Endothelial cell of umbilical vein (primary cell): ENCODE measurements around the gene KRTAP5-6. TPM values are rescaled to one million over a fixed set of nuclear protein-coding genes. Genes with fewer than 3 reads are reported as not detected.

ENCODE experiments used
- BruUV-seq: library from RNA; stranded (reverse); fragments of 400-500 nt; replicated peaks from 2 replicates; lab custom pipeline; 2021; lab: Mats Ljungman, UMichigan
- CTCF ChIA-PET: fragments of 300-600, 350-600 bp; sonication (Branson Sonifier 250); formaldehyde crosslinking; loops from one replicate; lab custom pipeline; 2021; ENCODE audit warnings: antibody characterized with exemption, inconsistent platforms; lab: Charles Lee
- POLR2A ChIA-PET: fragments of 300-600, 350-600 bp; sonication (Branson Sonifier 250); formaldehyde crosslinking; loops from one replicate; lab custom pipeline; 2021; ENCODE audit warnings: antibody characterized with exemption, inconsistent platforms; lab: Charles Lee
- DNase-seq: peaks from one replicate; pipeline ENCODE4 v3.0.0-alpha.2; 2011; ENCODE audit warnings: low read depth, low spot score
- FAIRE-seq: peaks from 2 replicates; lab custom pipeline; 2011; peaks lifted over from hg19 to GRCh38; lab: Jason Lieb, UNC
- H2AFZ ChIP-seq: 2 replicates; pipeline ENCODE4 v1.6.0; 2012; ENCODE audit warnings: low read depth, low read length, control low read depth, inconsistent platforms
- H3K27ac ChIP-seq: 2 replicates; pipeline ENCODE4 v1.5.1; 2011; ENCODE audit warnings: low read depth, mild to moderate bottlenecking, control low read depth, low read length, moderate library complexity; ENCODE audit not compliant: insufficient read depth
- H3K27me3 ChIP-seq, 2 experiments: 2 replicates each; pipeline versions ENCODE4 v1.6.0 to v1.6.1; 2011; ENCODE audit warnings: low read length in 2 of 2, mixed read lengths in 1 of 2; ENCODE audit not compliant: control insufficient read depth in 2 of 2, insufficient read depth in 2 of 2
- H3K36me3 ChIP-seq, 2 experiments: 2 replicates in 1 of 2; 3 replicates in 1 of 2; pipeline ENCODE4 v1.5.1; 2011; ENCODE audit warnings: low read length in 2 of 2, mild to moderate bottlenecking in 1 of 2, moderate library complexity in 1 of 2; ENCODE audit not compliant: control insufficient read depth in 2 of 2, insufficient read depth in 2 of 2; ENCODE audit errors: extremely low read depth in 1 of 2
- H3K4me1 ChIP-seq: 3 replicates; pipeline ENCODE4 v1.5.1; 2011; ENCODE audit warnings: mild to moderate bottlenecking, low read length; ENCODE audit not compliant: control insufficient read depth, insufficient read depth; ENCODE audit errors: extremely low read depth
- H3K4me2 ChIP-seq: 2 replicates; pipeline ENCODE4 v1.6.1; 2011; ENCODE audit warnings: low read length, control low read depth, mixed read lengths; ENCODE audit not compliant: insufficient read depth
- H3K4me3 ChIP-seq, 3 experiments: fragments of 200-600 bp in 1 of 3; sonication (generic), shearing (Covaris generic) in 1 of 3; replicated peaks in 1 of 3; 2 replicates each; pipeline ENCODE4 v1.5.1; 2011 to 2016; ENCODE audit warnings: control low read depth in 3 of 3, low read length in 3 of 3, mild to moderate bottlenecking in 2 of 3, inconsistent platforms in 1 of 3, low read depth in 1 of 3, moderate library complexity in 1 of 3; ENCODE audit not compliant: insufficient read depth in 1 of 3
- H3K79me2 ChIP-seq: 2 replicates; pipeline ENCODE4 v1.6.0; 2012; ENCODE audit warnings: low read length, inconsistent platforms; ENCODE audit not compliant: control insufficient read depth, insufficient read depth
- H3K9ac ChIP-seq: replicated peaks from 2 replicates; pipeline ENCODE3; 2011; ENCODE audit warnings: low read length, control low read depth; ENCODE audit not compliant: insufficient read depth; ENCODE audit errors: extremely low read depth
- H3K9me1 ChIP-seq: replicated peaks from 3 replicates; pipeline ENCODE4 v1.6.0; 2011; ENCODE audit warnings: mild to moderate bottlenecking, low read length; ENCODE audit not compliant: control insufficient read depth, insufficient read depth; ENCODE audit errors: extremely low read depth
- H3K9me3 ChIP-seq: replicated peaks from 2 replicates; pipeline ENCODE4 v1.5.1; 2012; ENCODE audit warnings: low read length, inconsistent platforms; ENCODE audit not compliant: control insufficient read depth, insufficient read depth
- H4K20me1 ChIP-seq: replicated peaks from 2 replicates; pipeline ENCODE3; 2011; ENCODE audit warnings: mild to moderate bottlenecking, low read length; ENCODE audit not compliant: control insufficient read depth, insufficient read depth; ENCODE audit errors: extremely low read depth
- EZH2 ChIP-seq: IDR thresholded peaks from 2 replicates; pipeline ENCODE4 v1.6.1; 2012; ENCODE audit warnings: borderline replicate concordance, low read depth, mild to moderate bottlenecking, moderate library complexity, low read length, inconsistent platforms; ENCODE audit not compliant: severe bottlenecking
- FOS ChIP-seq: IDR thresholded peaks from 2 replicates; pipeline ENCODE4 v1.6.1; 2011; ENCODE audit warnings: mild to moderate bottlenecking, low read length, moderate library complexity, borderline replicate concordance; ENCODE audit not compliant: insufficient read depth
- GATA2 ChIP-seq: IDR thresholded peaks from 2 replicates; pipeline ENCODE4 v1.7.0; 2011; ENCODE audit warnings: low read depth, mild to moderate bottlenecking, moderate library complexity, mixed read lengths, low read length; ENCODE audit not compliant: insufficient read length, insufficient read depth
- JUN ChIP-seq: IDR thresholded peaks from 2 replicates; pipeline ENCODE4 v1.6.1; 2011; ENCODE audit warnings: borderline replicate concordance, low read depth; ENCODE audit not compliant: insufficient read length, insufficient read depth
- MYC ChIP-seq: IDR thresholded peaks from one replicate; pipeline ENCODE4 v1.6.1; 2011; ENCODE audit warnings: mild to moderate bottlenecking, low read depth, low read length
- POLR2A ChIP-seq: IDR thresholded peaks from 2 replicates; pipeline ENCODE4 v1.6.1; 2012; ENCODE audit warnings: low read depth, mild to moderate bottlenecking, control low read depth, low read length
- POLR2AphosphoS5 ChIP-seq: IDR thresholded peaks from 2 replicates; pipeline ENCODE4 v1.6.1; 2012; ENCODE audit warnings: low read depth, mild to moderate bottlenecking, control low read depth, low read length, moderate library complexity; ENCODE audit not compliant: insufficient read depth
- dilution Hi-C: fragments of 300-500 bp; cut with MboI; formaldehyde crosslinking; loops from one replicate; pipeline ENCODE4 v1.15.0; 2019; ENCODE audit warnings: low sequenced_read_pairs; ENCODE audit not compliant: extremely low pct_ligation_motif_present
- intact Hi-C: fragments of 100-400 bp; cut with micrococcal nuclease; formaldehyde crosslinking; loops from one replicate; pipeline ENCODE4 v1.10.0; 2022
- polyA plus RNA-seq, 4 experiments: library from polyadenylated mRNA; depleted of rRNA in 3 of 4; stranded (reverse) in 3 of 4; unstranded in 1 of 4; fragments of >200 nt; gene quantifications; 2 replicates each; pipeline versions ENCODE4 v1.2.1 to v1.2.3, GENCODE V29; 2011 to 2012; ENCODE audit warnings: missing spikeins in 1 of 4
- total RNA-seq: library from RNA; stranded (reverse); gene quantifications from 2 replicates; pipeline ENCODE4 v1.2.3, GENCODE V29; 2021
- TF ChIP-seq, protein P1 (sequence below): IDR thresholded peaks from 2 replicates; pipeline ENCODE4 v1.6.1; 2011; ENCODE audit not compliant: insufficient read depth, insufficient read length
- TF ChIP-seq, protein P2 (sequence below), 2 donors: IDR thresholded peaks; 1 replicate in 1 of 2; 2 replicates in 1 of 2; pipeline ENCODE4 v1.5.1; 2011; ENCODE audit warnings: low read length in 2 of 2, mild to moderate bottlenecking in 2 of 2, moderate library complexity in 2 of 2, control low read depth in 1 of 2, inconsistent platforms in 1 of 2, low read depth in 1 of 2; ENCODE audit not compliant: insufficient read depth in 1 of 2; ENCODE audit errors: extremely low read depth in 1 of 2

Gene KRTAP5-6
- total and polyA plus RNA-seq, 2 donors (not counting 3 experiments of a cell fraction or from before 2014, with no cell fraction given), result not detected

DNA sequence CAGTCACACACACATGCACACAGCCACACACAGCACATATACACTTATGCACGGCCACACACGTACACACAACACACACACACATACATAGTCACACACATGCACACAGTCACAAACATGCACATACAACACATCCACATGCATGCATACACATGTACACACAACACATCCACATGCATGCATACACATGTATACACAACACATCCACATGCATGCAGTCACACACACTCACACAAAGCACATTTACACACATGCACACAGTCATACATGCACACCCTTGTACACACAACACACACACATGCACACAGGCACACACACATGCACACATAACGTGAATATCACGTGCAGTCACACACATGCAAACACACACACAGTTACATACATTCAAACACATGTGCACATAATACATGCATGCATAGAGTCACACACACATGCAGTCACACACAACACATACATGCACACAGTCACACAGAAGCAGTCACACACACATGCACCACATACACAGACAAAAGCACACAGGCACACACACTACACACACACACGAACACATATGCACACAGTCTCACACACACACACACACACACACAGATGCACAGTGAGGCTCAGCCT lies 34.6 kb downstream of the KRTAP5-6 start:
- no peaks in the 10 kb centered on the region for H3K9me1 ChIP-seq
- H3K4me2 ChIP-seq, result no peak overlapping the region
- no peak overlapping the region for H3K4me3 ChIP-seq
- CTCF ChIA-PET, result no interaction called here
- H3K4me1 ChIP-seq, result no peaks in the 10 kb centered on the region
- FAIRE-seq (no peak), DNase-seq (no peak)
- H2AFZ ChIP-seq, result no peak overlapping the region
- POLR2A ChIA-PET, result no interaction called here
- H3K79me2 ChIP-seq, result no peaks in the 10 kb centered on the region
- no peak overlapping the region for H3K9ac ChIP-seq
- no peaks in the 10 kb centered on the region for H4K20me1 ChIP-seq
- no TSS peak for BruUV-seq
- no peaks in the 10 kb centered on the region for H3K9me3 ChIP-seq
- no peak overlapping the region for H3K27ac ChIP-seq
- no peaks in the 10 kb centered on the region for H3K27me3 ChIP-seq
- dilution Hi-C loops (no loop called here), intact Hi-C loops (no loop called here)
- H3K36me3 ChIP-seq, result no peaks in the 10 kb centered on the region
- TF ChIP-seq FOS, result no peak
- TF ChIP-seq POLR2A, result no peak
- no peak for TF ChIP-seq JUN
- TF ChIP-seq, protein P1, sequence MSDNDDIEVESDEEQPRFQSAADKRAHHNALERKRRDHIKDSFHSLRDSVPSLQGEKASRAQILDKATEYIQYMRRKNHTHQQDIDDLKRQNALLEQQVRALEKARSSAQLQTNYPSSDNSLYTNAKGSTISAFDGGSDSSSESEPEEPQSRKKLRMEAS, result no peak
- TF ChIP-seq GATA2, result no peak
- TF ChIP-seq, protein P2, sequence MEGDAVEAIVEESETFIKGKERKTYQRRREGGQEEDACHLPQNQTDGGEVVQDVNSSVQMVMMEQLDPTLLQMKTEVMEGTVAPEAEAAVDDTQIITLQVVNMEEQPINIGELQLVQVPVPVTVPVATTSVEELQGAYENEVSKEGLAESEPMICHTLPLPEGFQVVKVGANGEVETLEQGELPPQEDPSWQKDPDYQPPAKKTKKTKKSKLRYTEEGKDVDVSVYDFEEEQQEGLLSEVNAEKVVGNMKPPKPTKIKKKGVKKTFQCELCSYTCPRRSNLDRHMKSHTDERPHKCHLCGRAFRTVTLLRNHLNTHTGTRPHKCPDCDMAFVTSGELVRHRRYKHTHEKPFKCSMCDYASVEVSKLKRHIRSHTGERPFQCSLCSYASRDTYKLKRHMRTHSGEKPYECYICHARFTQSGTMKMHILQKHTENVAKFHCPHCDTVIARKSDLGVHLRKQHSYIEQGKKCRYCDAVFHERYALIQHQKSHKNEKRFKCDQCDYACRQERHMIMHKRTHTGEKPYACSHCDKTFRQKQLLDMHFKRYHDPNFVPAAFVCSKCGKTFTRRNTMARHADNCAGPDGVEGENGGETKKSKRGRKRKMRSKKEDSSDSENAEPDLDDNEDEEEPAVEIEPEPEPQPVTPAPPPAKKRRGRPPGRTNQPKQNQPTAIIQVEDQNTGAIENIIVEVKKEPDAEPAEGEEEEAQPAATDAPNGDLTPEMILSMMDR (IDR thresholded peaks at IDR 0.05; ENCODE audit: extremely low read depth in 1 of 2, insufficient read depth in 1 of 2, low read depth in 1 of 2, low read length in 2 of 2), result no peak
- no peak for TF ChIP-seq POLR2AphosphoS5
- no peak for TF ChIP-seq MYC
- TF ChIP-seq EZH2, result no peak
